ENCODE results near the gene TMEM26.

The TMEM26 gene

DNA sequence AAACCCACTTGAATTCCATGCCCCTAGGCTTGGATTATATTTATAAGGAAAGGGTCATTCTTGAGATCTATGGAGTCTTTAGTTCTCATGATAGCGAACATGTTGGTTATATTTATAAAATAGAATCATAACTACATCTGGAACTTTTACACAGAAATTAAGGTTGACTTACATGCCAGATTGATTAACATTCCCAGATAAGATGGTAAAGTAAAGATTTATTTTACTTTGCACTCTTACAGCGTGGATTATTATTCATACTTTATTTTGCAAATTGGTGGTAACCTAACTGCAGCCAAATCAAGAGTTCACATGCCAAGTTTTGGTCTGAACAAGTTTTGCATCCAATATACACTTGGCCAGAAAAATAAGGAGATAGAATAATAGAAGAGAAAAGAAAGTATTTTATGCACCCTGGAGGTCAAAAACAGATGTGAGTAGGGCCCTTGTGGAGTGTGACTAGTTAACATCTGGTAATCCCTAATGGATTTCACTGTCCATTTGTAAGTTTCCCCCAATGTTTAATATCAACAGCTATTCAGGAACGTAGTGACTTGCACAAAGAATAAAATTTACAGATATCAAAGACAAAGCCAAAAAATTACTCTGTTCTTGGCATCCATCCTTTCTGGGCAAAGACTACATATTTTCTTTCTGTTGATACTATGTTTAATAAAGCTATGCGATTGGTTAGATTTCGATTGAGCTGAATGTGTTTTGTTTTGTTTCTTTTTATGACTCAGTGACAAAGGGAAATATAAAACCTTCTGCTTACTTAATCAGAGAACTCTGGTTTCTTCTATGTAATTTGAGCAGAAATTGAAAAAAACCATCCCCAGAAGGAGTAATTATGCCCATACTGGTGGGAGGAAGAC, 10.1 kb upstream of the TMEM26 start:
- no peaks in the 10 kb centered on the region for H4K20me1 ChIP-seq
- H3K36me3 ChIP-seq, result no peaks in the 10 kb centered on the region
- no peaks in the 10 kb centered on the region for H3K27me3 ChIP-seq
- H3K4me1 ChIP-seq, result no peaks in the 10 kb centered on the region
- H3K9me3 ChIP-seq, result no peaks in the 10 kb centered on the region
- H3K27ac ChIP-seq, result no peak overlapping the region
- no peak for TF ChIP-seq Cebpa-rat (IDR thresholded peaks at IDR 0.05)
- H3K9ac ChIP-seq, result no peak overlapping the region
- no peak overlapping the region for H3K4me3 ChIP-seq
- no peak overlapping the region for H3K4me2 ChIP-seq

DNA sequence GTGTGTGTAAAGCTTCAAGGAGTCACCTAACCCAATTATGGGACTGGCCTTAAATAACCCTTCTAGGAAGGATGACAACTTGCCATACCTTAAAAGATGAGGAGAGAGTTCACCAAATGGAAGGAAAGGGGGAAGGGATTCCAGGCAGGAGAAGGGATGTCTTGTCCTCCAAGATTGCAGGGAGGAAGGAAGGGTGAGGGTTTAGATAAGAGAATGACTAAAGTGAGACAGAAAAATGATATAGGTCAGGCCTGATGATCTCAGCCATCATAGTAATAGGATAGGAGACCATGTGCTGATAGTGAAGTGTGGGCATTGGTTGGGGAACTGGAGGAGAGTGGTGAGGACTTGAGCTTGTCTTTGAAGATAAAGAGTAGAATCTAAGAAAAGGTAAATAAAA, 7.7 kb upstream of the TMEM26 start:
- Histone ChIP-seq H3K4me1 (no peaks in the 10 kb centered on the region), H3K36me3 (no peaks in the 10 kb centered on the region), H3K4me3 (no peak overlapping the region), H3K27me3 (no peaks in the 10 kb centered on the region), H3K9ac (no peak overlapping the region), H4K20me1 (no peaks in the 10 kb centered on the region), H3K4me2 (no peak overlapping the region), H3K9me3 (no peaks in the 10 kb centered on the region), H3K27ac (no peak overlapping the region)
- no peak for TF ChIP-seq Cebpa-rat (IDR thresholded peaks at IDR 0.05)

GRCh38 chr10:61458031-61458430, 4.8 kb upstream of the TMEM26 start:
- no peaks in the 10 kb centered on the region for H3K4me1 ChIP-seq
- H3K4me2 ChIP-seq, result no peak overlapping the region
- no peak overlapping the region for H3K9ac ChIP-seq
- no peaks in the 10 kb centered on the region for H4K20me1 ChIP-seq
- TF ChIP-seq Cebpa-rat (IDR thresholded peaks at IDR 0.05), result no peak
- no peak overlapping the region for H3K27ac ChIP-seq
- no peak overlapping the region for H3K4me3 ChIP-seq
- peaks cover 6% of the 10 kb centered on the region for H3K9me3 ChIP-seq
- H3K27me3 ChIP-seq, result no peaks in the 10 kb centered on the region
- no peaks in the 10 kb centered on the region for H3K36me3 ChIP-seq

DNA sequence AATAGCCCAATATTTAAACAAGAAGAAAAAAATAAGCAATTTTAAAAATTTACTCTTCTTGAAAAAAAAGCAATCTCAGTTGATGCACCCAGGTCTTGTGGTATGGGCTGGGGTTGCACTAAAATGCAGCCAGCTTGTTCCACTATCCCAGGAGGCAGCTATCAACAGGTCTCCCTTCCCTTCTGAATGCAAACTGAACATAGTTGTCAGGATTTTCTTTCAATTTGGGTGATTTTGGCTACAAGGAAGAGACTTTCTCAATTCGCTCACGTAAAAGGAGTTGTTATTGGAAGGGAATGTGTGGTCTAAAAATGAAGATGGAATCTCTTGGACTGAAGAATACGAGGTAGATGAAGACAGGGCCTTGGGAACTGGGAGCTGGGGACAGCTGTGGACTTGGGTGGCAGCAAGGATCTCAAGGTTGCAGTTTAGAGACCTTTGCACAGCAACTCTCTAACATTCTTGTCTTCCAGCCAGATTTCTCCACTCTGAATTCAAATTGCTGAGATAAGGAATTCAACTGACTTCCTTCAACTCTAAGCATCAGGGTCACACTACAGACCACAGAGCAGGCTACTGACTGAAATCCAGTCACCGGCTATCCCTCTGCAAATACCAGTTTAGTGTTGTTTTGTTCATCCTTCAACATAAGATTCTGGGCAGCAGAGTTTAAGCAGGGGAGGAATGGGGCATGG, 3.1 kb upstream of the TMEM26 start:
- H3K9ac ChIP-seq, result no peak overlapping the region
- H3K27me3 ChIP-seq, result no peaks in the 10 kb centered on the region
- H3K4me3 ChIP-seq, result no peak overlapping the region
- no peak overlapping the region for H3K4me2 ChIP-seq
- peaks cover 14% of the 10 kb centered on the region for H3K9me3 ChIP-seq
- no peaks in the 10 kb centered on the region for H3K36me3 ChIP-seq
- no peak for TF ChIP-seq Cebpa-rat (IDR thresholded peaks at IDR 0.05)
- no peak overlapping the region for H3K27ac ChIP-seq
- H4K20me1 ChIP-seq, result no peaks in the 10 kb centered on the region
- no peaks in the 10 kb centered on the region for H3K4me1 ChIP-seq

DNA sequence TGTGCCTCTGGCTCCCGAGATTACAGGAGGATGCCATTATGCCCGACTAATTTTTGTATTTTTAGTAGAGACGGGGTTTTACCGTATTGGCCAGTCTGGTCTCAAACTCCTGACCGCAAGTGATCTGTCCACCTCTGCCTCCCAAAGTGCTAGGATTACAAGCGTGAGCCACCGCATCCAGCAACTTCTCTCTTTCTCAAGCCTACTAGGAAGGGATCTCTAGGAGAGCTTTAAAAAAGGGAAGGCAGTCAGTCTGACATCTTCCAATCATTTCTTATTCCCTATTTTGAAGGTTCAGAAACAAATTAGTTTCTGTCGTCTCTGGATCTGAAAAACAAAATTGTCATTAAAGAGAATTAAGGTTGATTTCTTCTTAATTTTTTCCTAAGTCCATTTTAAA, 2.5 kb upstream of the TMEM26 start:
- Histone ChIP-seq H3K27ac (no peak overlapping the region), H3K9me3 (peaks cover 14% of the 10 kb centered on the region), H3K9ac (no peak overlapping the region), H4K20me1 (no peaks in the 10 kb centered on the region), H3K27me3 (no peaks in the 10 kb centered on the region), H3K36me3 (no peaks in the 10 kb centered on the region), H3K4me2 (no peak overlapping the region), H3K4me1 (no peaks in the 10 kb centered on the region), H3K4me3 (no peak overlapping the region)
- no peak for TF ChIP-seq Cebpa-rat (IDR thresholded peaks at IDR 0.05)

GRCh38 chr10:61454541-61454940, 1.4 kb upstream of the TMEM26 start:
- Histone ChIP-seq H3K27ac (no peak overlapping the region), H3K9me3 (peaks cover 14% of the 10 kb centered on the region), H3K4me1 (no peaks in the 10 kb centered on the region), H3K9ac (no peak overlapping the region), H3K4me2 (no peak overlapping the region), H3K27me3 (no peaks in the 10 kb centered on the region), H3K36me3 (no peaks in the 10 kb centered on the region), H3K4me3 (no peak overlapping the region), H4K20me1 (no peaks in the 10 kb centered on the region)
- TF ChIP-seq Cebpa-rat (IDR thresholded peaks at IDR 0.05), result no peak

DNA sequence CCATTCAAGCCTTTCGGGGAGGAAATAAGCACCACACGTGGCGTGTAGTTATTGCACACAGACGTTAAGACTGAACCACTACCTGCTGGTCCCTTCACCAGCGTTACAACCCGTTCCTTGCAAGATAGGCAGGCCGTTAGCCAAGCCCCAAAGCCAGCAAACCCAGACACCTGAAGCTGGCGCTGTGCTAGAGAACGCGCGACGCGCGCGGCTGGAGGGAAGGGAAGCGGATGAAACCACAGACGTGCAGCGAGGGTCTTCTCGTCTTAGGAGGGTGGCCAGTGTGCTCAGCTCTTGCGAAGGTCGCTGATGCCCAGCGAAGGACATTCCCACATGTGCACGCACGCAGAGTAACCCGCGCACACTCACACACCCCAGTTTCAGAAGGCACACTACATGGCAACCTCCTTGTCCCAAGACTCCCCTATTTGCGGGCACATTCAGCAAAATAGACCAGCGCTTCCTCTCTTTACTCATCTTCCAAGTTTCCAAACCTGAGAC, 980 bp downstream of the TMEM26 start:
- Histone ChIP-seq H4K20me1 (no peaks in the 10 kb centered on the region), H3K27me3 (no peaks in the 10 kb centered on the region), H3K9me3 (peaks cover 14% of the 10 kb centered on the region), H3K36me3 (no peaks in the 10 kb centered on the region), H3K9ac (no peak overlapping the region), H3K4me2 (no peak overlapping the region), H3K4me3 (no peak overlapping the region), H3K27ac (no peak overlapping the region), H3K4me1 (no peaks in the 10 kb centered on the region)
- TF ChIP-seq Cebpa-rat (IDR thresholded peaks at IDR 0.05), result no peak

DNA sequence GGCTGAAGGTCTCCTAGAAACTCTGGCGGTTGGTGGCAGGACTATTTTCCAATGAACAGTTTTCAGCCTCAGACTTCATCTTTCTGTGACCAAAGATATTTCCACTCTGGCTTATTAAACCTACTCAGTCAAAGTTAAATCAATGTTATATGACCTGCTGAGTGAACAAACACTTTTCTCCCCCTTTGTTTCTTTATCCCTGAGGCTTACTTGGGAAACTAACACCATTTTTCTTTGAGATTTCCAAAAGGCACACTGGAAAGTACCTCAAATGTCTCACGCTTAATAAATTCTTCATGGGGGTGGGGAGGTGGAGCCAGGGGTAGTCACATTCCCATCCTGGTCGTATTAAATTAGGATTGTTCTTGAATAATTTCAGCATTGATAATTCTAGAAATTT, 1.8 kb downstream of the TMEM26 start:
- no peaks in the 10 kb centered on the region for H3K27me3 ChIP-seq
- no peaks in the 10 kb centered on the region for H3K36me3 ChIP-seq
- no peak for TF ChIP-seq Cebpa-rat (IDR thresholded peaks at IDR 0.05)
- no peak overlapping the region for H3K4me2 ChIP-seq
- peaks cover 14% of the 10 kb centered on the region for H3K9me3 ChIP-seq
- no peak overlapping the region for H3K9ac ChIP-seq
- H4K20me1 ChIP-seq, result no peaks in the 10 kb centered on the region
- no peak overlapping the region for H3K4me3 ChIP-seq
- no peaks in the 10 kb centered on the region for H3K4me1 ChIP-seq
- H3K27ac ChIP-seq, result no peak overlapping the region

DNA sequence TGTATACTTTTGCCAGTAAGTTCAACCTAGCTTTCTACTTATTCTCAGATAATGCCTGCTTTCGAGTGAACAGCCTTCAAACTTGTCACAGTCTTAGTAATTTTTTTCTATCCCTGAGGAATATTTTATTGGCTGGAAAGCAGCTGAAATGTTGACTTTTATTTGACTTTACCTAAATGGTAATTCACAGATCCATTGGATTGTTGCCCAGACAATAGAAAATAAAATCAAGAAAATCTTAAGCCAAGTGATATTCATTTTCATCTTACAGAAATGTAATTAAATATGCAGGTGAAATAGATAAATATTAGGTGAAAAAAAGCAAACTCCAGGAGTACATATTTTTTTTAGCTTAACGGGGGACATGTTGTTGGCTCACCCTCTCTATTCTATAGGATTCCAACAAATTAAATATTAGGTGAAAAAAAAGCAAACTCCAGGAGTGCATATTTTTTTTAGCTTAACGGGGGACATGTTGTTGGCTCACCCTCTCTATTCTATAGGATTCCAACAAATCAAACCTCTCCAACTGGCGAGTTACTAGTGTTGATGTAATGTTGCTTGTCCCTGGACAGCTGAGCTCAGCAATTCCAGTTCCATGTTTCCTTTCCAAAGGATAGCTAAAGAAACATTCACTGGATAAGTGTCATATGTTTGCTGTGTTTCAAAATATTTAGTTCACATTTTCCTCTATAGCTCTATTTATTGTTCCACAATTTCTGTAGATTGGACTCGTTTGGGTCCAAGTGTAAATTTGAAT, 4.2 kb downstream of the TMEM26 start:
- Histone ChIP-seq H3K27ac (no peak overlapping the region), H3K9ac (no peak overlapping the region), H3K36me3 (no peaks in the 10 kb centered on the region), H3K27me3 (no peaks in the 10 kb centered on the region), H3K9me3 (peaks cover 14% of the 10 kb centered on the region), H4K20me1 (no peaks in the 10 kb centered on the region), H3K4me1 (no peaks in the 10 kb centered on the region), H3K4me2 (no peak overlapping the region), H3K4me3 (no peak overlapping the region)
- no peak for TF ChIP-seq Cebpa-rat (IDR thresholded peaks at IDR 0.05)

GRCh38 chr10:61448091-61448490, 5.1 kb downstream of the TMEM26 start:
- no peak for TF ChIP-seq Cebpa-rat (IDR thresholded peaks at IDR 0.05)
- Histone ChIP-seq H3K4me3 (no peak overlapping the region), H3K36me3 (no peaks in the 10 kb centered on the region), H3K4me2 (no peak overlapping the region), H3K4me1 (no peaks in the 10 kb centered on the region), H3K9ac (no peak overlapping the region), H4K20me1 (no peaks in the 10 kb centered on the region), H3K27me3 (no peaks in the 10 kb centered on the region), H3K9me3 (peaks cover 9% of the 10 kb centered on the region), H3K27ac (no peak overlapping the region)
